Activated naive CD4-positive, alpha-beta T cell treated with anti-CD3 and anti-CD28 coated beads, Interleukin-2, amount 10 ng/mL, durations not matched to agents 7 days and 5 days (primary cell): ENCODE data around the gene PARD3B.

Experiments used
- CTCF ChIA-PET: fragments of 350-600 bp; sonication (Branson Sonifier 250); formaldehyde crosslinking; loops from one replicate; lab custom pipeline; 2021; ENCODE audit warnings: antibody characterized with exemption; lab: Charles Lee
- DNase-seq: peaks from one replicate; pipeline ENCODE4 v3.0.0-alpha.2; 2020
- H3K27ac Mint-ChIP-seq: one replicate; pipeline ENCODE4 v1.8.0; 2021; ENCODE audit warnings: mild to moderate bottlenecking, moderate library complexity, mixed read lengths
- H3K27me3 Mint-ChIP-seq: one replicate; pipeline ENCODE4 v1.8.0; 2021; ENCODE audit warnings: mild to moderate bottlenecking, mixed read lengths
- H3K36me3 Mint-ChIP-seq: one replicate; pipeline ENCODE4 v1.8.0; 2021; ENCODE audit warnings: mixed read lengths
- H3K4me1 Mint-ChIP-seq: one replicate; pipeline ENCODE4 v1.8.0; 2021; ENCODE audit warnings: mixed read lengths
- H3K4me3 Mint-ChIP-seq: one replicate; pipeline ENCODE4 v1.8.0; 2021; ENCODE audit warnings: mild to moderate bottlenecking, moderate library complexity, mixed read lengths
- H3K9me3 Mint-ChIP-seq: one replicate; pipeline ENCODE4 v1.8.0; 2021; ENCODE audit warnings: mixed read lengths

Gene PARD3B

DNA sequence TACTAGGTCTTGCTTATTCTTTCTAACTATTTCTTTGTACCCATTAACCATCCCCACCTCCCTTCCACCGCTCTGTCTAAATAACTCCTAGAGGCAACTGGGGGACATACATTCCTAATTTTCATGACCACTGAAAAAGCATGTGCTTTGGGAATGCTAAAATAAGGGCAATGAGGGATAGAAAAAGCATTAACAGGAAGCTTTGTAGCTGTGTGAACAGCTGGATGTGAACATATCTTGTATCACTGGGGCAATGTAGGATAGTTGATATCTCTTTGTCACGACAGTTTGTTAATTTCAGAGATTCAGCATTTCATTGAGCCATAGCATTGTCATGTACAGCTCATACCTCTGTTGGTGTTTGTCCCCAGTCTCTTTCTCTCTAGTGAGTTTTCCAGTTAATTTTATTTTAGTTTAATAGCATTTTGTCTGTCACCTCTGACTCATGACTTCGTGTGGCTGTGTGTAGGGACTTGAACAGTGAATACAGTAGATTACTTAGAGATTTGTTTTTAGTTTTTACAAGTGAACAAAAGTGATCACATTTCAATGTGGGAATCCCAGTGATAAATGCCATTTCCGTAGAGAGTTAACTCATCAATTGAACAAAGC lies 906.7 kb downstream of the PARD3B start:
- Mint-ChIP-seq H3K27me3 (no peaks in the 10 kb centered on the region), H3K9me3 (no peaks in the 10 kb centered on the region), H3K27ac (no peak overlapping the region), H3K4me1 (no peaks in the 10 kb centered on the region), H3K36me3 (no peaks in the 10 kb centered on the region), H3K4me3 (no peak overlapping the region)
- DNase-seq, result no peak
- CTCF ChIA-PET, result no interaction called here

DNA sequence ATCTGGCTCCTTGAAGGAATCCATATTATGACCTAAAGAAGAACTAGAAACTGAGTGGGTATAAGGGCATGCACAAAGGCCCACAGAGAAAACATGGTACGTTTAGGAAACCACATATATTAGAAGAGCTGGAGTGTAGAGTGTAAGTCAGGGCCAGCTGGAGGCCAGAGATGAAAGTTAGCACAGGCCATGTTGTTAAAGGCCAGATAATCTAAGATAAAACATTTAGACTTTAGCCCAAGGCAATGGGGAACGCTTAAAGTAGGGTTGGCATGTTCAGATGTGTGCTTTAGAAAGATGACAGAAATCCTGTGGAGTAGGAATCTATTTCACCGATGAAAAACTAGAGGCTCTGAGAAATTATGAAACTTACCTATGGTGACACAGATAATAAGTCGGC lies 907.9 kb downstream of the PARD3B start:
- Mint-ChIP-seq H3K27ac (no peak overlapping the region), H3K4me3 (no peak overlapping the region), H3K27me3 (peaks cover 4% of the 10 kb centered on the region)

DNA sequence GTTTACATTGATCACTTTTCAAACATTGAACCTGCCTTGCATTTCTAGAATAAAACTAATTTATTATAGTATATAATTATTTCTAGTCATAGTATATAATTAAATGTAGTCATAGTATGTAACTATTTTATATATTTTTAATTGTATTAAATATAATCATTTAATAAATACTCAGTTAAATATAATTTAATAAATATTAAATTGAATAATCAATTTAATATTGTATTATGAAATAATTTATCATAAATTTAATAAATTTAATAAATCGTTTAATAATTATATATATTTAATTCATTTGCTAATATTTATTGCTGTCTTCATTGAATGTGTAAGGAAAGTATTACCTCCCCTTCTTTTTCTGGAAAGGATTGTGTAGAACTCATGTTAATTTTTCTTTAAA lies 911.4 kb downstream of the PARD3B start:
- H3K36me3 Mint-ChIP-seq, result no peaks in the 10 kb centered on the region
- no peaks in the 10 kb centered on the region for H3K9me3 Mint-ChIP-seq
- no peaks in the 10 kb centered on the region for H3K4me1 Mint-ChIP-seq
- no peak for DNase-seq
- peaks cover 9% of the 10 kb centered on the region for H3K27me3 Mint-ChIP-seq
- no peak overlapping the region for H3K4me3 Mint-ChIP-seq
- H3K27ac Mint-ChIP-seq, result no peak overlapping the region
- CTCF ChIA-PET, result no interaction called here

More for the DNA sequence above, 907.9 kb downstream of the PARD3B start:
- H3K4me1 Mint-ChIP-seq, result no peaks in the 10 kb centered on the region
- no peaks in the 10 kb centered on the region for H3K9me3 Mint-ChIP-seq
- CTCF ChIA-PET, result no interaction called here
- H3K36me3 Mint-ChIP-seq, result no peaks in the 10 kb centered on the region
- DNase-seq, result no peak

DNA sequence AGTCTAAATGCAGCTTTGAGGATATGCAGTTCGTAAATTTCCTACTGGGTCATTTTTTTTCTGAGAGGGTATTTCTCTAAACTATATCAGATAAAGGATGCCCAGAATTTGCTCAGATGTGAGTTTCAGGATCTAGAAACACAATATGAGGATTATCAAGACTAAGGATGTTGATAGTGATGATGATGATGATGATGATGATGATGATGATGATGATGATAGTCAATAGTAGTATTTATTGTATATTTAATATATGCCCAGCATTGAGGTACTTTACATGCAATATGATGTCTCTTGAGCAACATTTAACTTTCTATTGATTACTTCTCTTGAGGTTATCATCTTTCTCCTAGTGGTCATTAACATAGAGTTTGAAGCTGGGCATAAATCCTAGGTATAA lies 914.9 kb downstream of the PARD3B start:
- no peak overlapping the region for H3K4me3 Mint-ChIP-seq

DNA sequence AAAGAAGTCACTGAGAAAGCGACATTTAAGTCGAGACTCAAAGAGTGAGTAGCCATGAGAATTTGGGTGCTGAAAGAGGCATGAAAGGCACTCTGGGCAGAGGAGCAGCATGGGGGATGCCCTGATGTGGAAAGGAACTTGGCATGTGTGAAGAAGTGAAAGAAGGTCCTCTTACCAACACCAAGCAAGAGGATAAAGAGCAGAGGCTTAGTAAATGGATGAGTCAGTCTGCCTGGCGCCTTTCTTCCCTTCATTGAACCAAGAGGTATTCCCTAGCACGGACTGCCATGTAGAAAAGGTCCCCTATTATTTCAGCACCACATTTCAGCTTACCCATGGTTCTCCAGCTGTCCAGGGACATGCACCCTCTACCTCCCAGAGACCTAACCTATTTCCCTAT lies 915.9 kb downstream of the PARD3B start:
- Mint-ChIP-seq H3K4me3 (no peak overlapping the region), H3K9me3 (no peaks in the 10 kb centered on the region), H3K27ac (no peak overlapping the region), H3K36me3 (no peaks in the 10 kb centered on the region), H3K4me1 (no peaks in the 10 kb centered on the region), H3K27me3 (peaks cover 13% of the 10 kb centered on the region)
- CTCF ChIA-PET, result no interaction called here
- no peak for DNase-seq

More for the DNA sequence above, 914.9 kb downstream of the PARD3B start:
- H3K27ac Mint-ChIP-seq, result no peak overlapping the region
- CTCF ChIA-PET, result no interaction called here
- peaks cover 9% of the 10 kb centered on the region for H3K27me3 Mint-ChIP-seq
- no peaks in the 10 kb centered on the region for H3K9me3 Mint-ChIP-seq
- no peaks in the 10 kb centered on the region for H3K36me3 Mint-ChIP-seq
- no peaks in the 10 kb centered on the region for H3K4me1 Mint-ChIP-seq
- no peak for DNase-seq

DNA sequence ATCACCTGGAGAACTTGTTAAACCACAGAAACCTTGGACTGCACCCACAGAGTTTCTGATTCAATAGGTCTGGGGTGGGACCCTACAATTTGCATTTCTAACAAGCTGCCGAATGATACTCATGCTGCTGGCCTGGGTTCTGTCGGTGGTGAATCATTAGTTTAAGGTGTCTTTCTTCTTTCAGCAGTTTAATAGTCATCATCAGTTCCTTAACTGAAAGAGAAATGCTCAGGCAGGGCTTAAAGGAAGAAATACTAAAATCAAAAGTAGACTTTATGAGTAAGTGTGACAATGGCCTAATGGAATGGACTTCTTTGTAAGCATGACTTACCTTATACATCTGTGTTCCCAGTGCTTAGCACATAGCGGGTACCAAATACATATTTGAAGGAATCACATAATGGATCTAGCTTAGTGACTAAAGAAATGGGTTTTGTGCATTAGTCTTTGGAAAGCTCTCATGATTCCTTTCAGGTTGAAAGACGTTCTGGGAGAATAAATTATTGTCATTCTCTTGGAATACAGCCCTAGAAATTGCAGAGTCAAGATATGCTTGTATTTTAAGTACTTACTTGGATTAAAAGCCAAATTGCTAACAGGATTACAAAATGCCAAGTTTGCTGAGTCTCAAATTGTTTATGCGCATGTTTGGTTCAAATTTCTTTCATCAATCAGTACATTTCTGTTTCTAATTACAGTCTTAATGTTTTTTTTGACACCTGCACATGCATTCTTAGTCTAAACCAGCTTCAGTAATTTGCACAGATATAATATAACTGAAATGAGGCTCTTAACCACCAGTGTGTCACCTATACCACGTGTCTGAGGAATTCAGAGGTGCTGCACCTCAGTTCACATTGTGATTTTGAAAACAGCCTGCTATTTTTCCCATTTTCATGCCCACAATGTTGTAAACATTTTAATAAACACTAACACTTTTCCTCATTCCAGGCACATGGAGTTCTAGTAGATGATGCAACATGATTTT lies 916.7 kb downstream of the PARD3B start:
- CTCF ChIA-PET, result no interaction called here
- Mint-ChIP-seq H3K4me1 (no peaks in the 10 kb centered on the region), H3K4me3 (no peak overlapping the region), H3K9me3 (no peaks in the 10 kb centered on the region), H3K27ac (no peak overlapping the region), H3K27me3 (peaks cover 13% of the 10 kb centered on the region), H3K36me3 (no peaks in the 10 kb centered on the region)
- no peak for DNase-seq

DNA sequence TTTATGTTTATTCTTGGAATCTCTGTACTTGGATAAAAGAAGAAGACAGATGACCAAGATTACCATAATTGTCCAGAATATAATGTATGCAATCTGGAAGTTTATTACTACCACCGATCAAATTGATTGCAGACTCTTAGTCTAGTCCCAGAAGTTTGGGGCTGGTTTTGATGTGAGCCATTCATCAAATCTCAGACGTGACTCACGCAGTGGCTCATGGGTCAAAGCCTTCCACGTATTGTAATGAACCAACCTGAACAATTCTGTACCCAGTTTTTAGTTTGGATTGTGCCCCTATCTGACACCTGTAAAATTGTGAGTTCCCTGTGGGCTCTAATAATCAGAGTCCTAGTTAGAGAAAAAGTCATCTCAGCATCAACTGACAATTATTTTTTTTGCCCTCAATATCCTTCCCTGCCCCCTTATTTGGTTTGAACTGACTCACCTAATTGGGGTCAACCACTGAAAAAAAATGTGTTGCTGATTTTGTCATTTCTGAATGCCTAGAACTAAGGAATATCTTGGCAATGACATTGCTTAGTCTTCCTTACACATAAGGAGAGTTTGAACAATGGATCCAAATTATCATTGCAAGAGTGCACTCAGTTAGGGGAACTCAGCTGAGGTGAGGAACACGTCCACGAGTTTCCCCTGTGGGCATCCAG lies 917.5 kb downstream of the PARD3B start:
- peaks cover 13% of the 10 kb centered on the region for H3K27me3 Mint-ChIP-seq
- H3K4me3 Mint-ChIP-seq, result no peak overlapping the region
- H3K27ac Mint-ChIP-seq, result no peak overlapping the region
- H3K36me3 Mint-ChIP-seq, result no peaks in the 10 kb centered on the region
- CTCF ChIA-PET, result no interaction called here
- H3K9me3 Mint-ChIP-seq, result no peaks in the 10 kb centered on the region
- no peaks in the 10 kb centered on the region for H3K4me1 Mint-ChIP-seq
- DNase-seq, result no peak

DNA sequence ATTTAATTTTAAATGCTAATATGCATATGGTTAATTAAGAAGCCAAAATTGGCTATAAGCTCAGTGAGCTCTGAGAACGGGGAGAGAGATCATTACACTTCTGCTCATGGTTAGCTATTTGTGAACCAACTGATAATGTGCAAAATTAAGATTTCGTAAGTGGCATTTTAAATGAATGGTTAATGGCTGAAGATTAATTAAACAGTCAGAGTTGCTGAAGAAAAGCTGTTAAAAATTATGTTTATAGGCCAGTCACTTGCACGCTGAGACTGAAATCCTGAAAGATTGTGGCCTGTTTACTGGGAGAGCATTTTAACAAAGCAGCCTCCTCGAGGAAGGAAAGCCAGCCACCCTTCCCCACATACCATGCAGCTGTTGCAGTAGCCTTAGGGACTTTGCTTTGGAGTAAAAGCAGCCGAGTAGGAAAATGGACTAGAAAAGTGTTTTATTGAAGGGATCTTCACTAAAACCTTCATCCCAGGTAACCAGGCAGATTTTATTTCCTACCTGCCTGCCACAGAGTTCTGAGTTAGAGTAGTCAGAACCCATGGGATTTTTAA lies 918.3 kb downstream of the PARD3B start:
- Mint-ChIP-seq H3K36me3 (no peaks in the 10 kb centered on the region), H3K4me1 (no peaks in the 10 kb centered on the region), H3K9me3 (no peaks in the 10 kb centered on the region), H3K4me3 (no peak overlapping the region), H3K27ac (no peak overlapping the region), H3K27me3 (peaks cover 8% of the 10 kb centered on the region)
- CTCF ChIA-PET, result no interaction called here
- DNase-seq, result no peak

DNA sequence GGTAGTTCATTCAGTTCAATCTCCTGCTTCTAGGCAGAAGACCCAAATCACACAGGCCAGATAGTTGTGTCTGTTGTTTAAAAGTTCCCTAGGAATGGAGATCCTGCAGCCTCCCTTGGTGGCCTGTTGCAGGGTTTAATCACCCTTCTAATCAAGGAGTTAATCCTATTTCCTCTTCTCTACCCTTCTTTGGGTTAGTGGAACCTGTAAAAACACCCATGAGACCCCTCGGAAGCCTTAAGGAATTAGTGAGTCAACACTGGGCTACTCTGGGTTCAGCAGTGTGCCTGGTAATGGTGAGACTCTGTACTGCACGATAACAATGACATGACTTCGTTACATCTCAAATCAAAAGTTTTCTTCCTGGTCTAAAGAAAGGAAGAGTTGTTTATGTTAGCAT lies 919.4 kb downstream of the PARD3B start:
- Mint-ChIP-seq H3K9me3 (no peaks in the 10 kb centered on the region), H3K36me3 (no peaks in the 10 kb centered on the region), H3K4me1 (no peaks in the 10 kb centered on the region), H3K27ac (no peak overlapping the region), H3K4me3 (no peak overlapping the region), H3K27me3 (peaks cover 5% of the 10 kb centered on the region)
- CTCF ChIA-PET, result no interaction called here
- DNase-seq, result no peak

DNA sequence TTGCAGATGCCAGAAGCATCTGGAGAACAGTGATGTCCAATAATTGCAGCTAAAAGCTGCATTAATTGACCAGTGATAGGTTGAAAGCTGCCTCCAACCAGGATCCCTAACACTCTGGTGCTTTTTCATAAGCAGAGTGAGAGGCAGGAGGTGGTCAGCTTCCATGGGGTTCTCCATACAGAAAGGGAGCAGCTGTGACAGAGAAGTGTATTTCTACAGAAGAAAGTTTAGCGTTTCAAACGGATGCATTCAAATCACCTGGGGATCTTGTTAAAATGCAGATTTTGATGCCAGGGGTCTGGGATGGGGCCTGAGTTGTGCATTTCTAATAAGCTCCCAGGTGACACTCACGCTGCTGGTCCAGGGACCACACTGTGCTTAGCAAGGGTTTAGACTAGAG lies 920.5 kb downstream of the PARD3B start:
- Mint-ChIP-seq H3K4me3 (no peak overlapping the region), H3K27ac (no peak overlapping the region), H3K4me1 (no peaks in the 10 kb centered on the region), H3K36me3 (no peaks in the 10 kb centered on the region), H3K9me3 (no peaks in the 10 kb centered on the region), H3K27me3 (peaks cover 4% of the 10 kb centered on the region)
- CTCF ChIA-PET, result no interaction called here
- DNase-seq, result no peak

DNA sequence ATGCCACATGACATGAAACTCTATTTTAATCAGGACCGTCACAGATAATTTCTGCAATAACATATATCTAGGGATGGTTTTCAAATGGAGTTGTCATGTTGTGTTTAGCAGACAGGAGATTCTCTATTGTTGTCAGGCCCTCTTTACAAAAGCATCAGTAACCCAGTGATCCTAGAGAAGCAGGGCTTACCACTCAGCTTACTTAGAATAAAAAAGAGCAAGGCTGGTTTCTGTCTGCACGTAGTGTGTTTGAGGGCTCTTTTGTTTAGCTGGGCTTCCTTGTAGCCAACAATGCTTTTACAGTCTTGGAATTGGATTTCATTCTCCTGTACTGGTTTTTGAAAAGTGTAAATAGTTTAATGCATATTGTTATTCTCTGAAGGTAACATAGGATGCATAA lies 926.5 kb downstream of the PARD3B start:
- Mint-ChIP-seq H3K4me1 (no peaks in the 10 kb centered on the region), H3K4me3 (no peak overlapping the region), H3K27me3 (peaks cover 4% of the 10 kb centered on the region), H3K36me3 (no peaks in the 10 kb centered on the region), H3K27ac (no peak overlapping the region), H3K9me3 (no peaks in the 10 kb centered on the region)
- CTCF ChIA-PET, result no interaction called here
- no peak for DNase-seq

DNA sequence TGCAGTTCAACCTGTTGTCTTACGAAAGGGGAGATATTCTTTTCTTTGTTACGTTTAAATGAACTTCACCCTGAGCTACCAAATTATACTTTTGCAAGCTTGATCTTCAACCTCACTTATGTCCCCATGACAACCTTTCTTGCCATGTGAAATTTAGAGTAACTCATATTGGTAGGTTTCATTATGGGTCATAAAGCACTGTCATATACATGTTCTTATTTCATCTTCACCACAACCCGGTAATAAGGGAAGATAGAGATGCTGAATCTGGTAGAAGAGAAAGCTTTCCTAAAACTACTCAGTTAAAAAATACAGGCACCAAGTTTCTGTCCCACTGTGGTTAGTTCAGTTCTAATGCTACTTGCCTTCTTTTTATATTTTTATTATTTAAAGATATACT lies 928.5 kb downstream of the PARD3B start:
- CTCF ChIA-PET, result no interaction called here
- H3K4me1 Mint-ChIP-seq, result no peaks in the 10 kb centered on the region
- DNase-seq, result no peak
- no peaks in the 10 kb centered on the region for H3K9me3 Mint-ChIP-seq
- H3K36me3 Mint-ChIP-seq, result no peaks in the 10 kb centered on the region
- H3K4me3 Mint-ChIP-seq, result no peak overlapping the region
- H3K27me3 Mint-ChIP-seq, result peaks cover 4% of the 10 kb centered on the region
- H3K27ac Mint-ChIP-seq, result no peak overlapping the region

DNA sequence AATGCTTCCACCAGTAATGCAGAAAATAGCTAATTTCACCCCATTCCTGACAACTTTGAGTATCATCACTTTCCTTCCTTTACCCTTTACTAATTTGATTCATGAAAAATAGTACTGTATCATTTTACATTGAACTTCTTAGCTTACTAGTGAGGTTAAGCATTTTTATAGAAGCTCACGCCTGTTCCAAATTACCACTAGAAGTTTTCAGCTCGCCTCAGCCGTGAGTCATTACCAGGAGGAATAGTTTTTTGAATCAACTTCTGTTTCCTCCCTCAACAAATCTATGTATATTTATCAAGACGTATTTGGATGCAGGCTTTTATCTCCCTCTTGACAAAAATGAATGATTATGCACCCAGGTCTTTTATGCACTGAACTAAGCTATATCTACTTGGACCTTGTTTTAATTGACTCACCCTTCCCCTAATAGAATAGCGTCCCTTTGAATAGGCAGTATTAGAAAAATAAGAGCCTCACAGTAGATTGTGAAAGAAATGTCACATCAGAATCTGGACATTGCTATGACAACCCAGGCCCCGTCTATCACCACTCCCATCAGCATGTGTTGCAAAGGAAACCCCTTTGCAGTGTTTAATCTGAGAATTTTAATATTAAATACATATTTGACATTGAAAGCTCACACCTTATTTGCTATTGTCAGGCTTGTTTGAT lies 929.6 kb downstream of the PARD3B start:
- CTCF ChIA-PET, result no interaction called here
- Mint-ChIP-seq H3K27me3 (peaks cover 4% of the 10 kb centered on the region), H3K4me3 (no peak overlapping the region), H3K4me1 (no peaks in the 10 kb centered on the region), H3K36me3 (no peaks in the 10 kb centered on the region), H3K27ac (no peak overlapping the region), H3K9me3 (no peaks in the 10 kb centered on the region)
- DNase-seq, result no peak

DNA sequence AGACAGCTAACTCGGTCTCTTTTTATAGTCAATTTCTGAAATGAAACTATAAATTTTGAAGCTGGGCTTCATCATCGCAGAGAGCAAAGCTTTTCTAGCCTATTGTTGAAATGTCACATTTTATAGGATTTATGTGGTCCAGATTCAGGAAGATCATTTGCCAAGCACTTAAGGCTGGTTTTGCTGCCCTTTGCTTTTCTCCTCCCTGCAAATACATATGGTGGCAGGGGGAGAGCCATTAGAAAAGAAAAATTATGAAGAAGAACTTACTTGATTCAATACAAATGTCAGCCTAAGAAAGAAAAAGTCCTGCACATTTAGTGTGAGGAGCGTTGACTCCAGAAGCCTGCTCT lies 930.1 kb downstream of the PARD3B start:
- no peaks in the 10 kb centered on the region for H3K4me1 Mint-ChIP-seq
- H3K9me3 Mint-ChIP-seq, result no peaks in the 10 kb centered on the region
- H3K4me3 Mint-ChIP-seq, result no peak overlapping the region

More for the DNA sequence above, 930.1 kb downstream of the PARD3B start:
- Mint-ChIP-seq H3K36me3 (no peaks in the 10 kb centered on the region), H3K27ac (no peak overlapping the region), H3K27me3 (peaks cover 4% of the 10 kb centered on the region)
- CTCF ChIA-PET, result no interaction called here
- no peak for DNase-seq
